ENCODE results near the gene PDE8B.

- no peak for TF ChIP-seq POLR2AphosphoS5 (IDR thresholded peaks at IDR 0.05)
- TF ChIP-seq CTCF (IDR thresholded peaks at IDR 0.05): no peak
- TF ChIP-seq POLR2A (IDR thresholded peaks at IDR 0.05): no peak
Observed at GRCh38 chr5:77181173-77181572, 29.3 kb upstream of the PDE8B start.

Measured in suprapubic skin (tissue), 4 donors.